Activated CD4-positive, alpha-beta memory T cell treated with anti-CD3 and anti-CD28 coated beads for 36 hours (primary cell): ENCODE results near the gene ENOX1. TPM values are rescaled to one million over a fixed set of nuclear protein-coding genes. Genes with fewer than 3 reads are reported as not detected.

Source experiments
- CTCF ChIA-PET: fragments of 350-600 bp; sonication (Branson Sonifier 250); formaldehyde crosslinking; loops from one replicate; lab custom pipeline; 2021; ENCODE audit warnings: antibody characterized with exemption, inconsistent platforms; lab: Charles Lee
- POLR2A ChIA-PET: fragments of 350-600 bp; sonication (Branson Sonifier 250); formaldehyde crosslinking; loops from one replicate; lab custom pipeline; 2021; ENCODE audit warnings: antibody characterized with exemption; lab: Charles Lee
- DNase-seq: peaks from one replicate; pipeline ENCODE4 v3.0.0-alpha.2; 2020
- H3K27ac Mint-ChIP-seq: one replicate; pipeline ENCODE4 v1.8.0; 2021; ENCODE audit warnings: mixed read lengths
- H3K27me3 Mint-ChIP-seq: one replicate; pipeline ENCODE4 v1.8.0; 2021; ENCODE audit warnings: mixed read lengths
- H3K36me3 Mint-ChIP-seq: one replicate; pipeline ENCODE4 v1.8.0; 2021; ENCODE audit warnings: mixed read lengths
- H3K4me1 Mint-ChIP-seq: one replicate; pipeline ENCODE4 v1.8.0; 2021; ENCODE audit warnings: low read depth, mixed read lengths
- H3K4me3 Mint-ChIP-seq: one replicate; pipeline ENCODE4 v1.8.0; 2021; ENCODE audit warnings: mild to moderate bottlenecking, mixed read lengths
- H3K9me3 Mint-ChIP-seq: one replicate; pipeline ENCODE4 v1.8.0; 2021; ENCODE audit warnings: mixed read lengths
- intact Hi-C: fragments of 100-400 bp; cut with micrococcal nuclease; formaldehyde crosslinking; loops from one replicate; pipeline ENCODE4 v1.15.1; 2023
- total RNA-seq, 2 experiments: library from RNA; stranded (reverse); gene quantifications; one replicate each; pipeline ENCODE4 v1.2.3, GENCODE V29; 2021

Gene ENOX1
- total RNA-seq, 2 experiments from 2014 or later: 0.44 to 0.45 TPM

DNA sequence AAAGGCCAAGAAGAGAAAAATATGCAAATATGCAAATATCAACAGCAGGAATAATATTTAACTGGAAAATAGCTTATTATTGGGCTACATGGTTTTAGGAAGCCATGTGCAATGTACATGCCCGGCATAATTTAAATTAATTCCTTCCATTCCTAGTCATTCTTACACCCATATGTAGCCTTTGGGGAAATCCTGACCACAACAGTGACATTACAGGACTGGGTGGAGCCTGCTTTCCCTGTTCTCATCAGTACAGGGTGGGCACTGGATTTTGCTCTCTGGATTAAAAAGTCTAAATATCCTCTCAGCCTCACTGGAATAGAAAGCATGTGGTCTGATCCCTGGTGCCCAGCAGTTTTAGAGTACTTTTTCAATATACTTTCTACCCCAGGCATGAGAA, 565.2 kb downstream of the ENOX1 start:
- Mint-ChIP-seq H3K4me3 (no peak overlapping the region), H3K27ac (no peak overlapping the region), H3K36me3 (no peaks in the 10 kb centered on the region), H3K9me3 (no peaks in the 10 kb centered on the region), H3K27me3 (peaks cover 2% of the 10 kb centered on the region), H3K4me1 (no peaks in the 10 kb centered on the region)
- ChIA-PET CTCF (no interaction called here), POLR2A (no interaction called here)
- intact Hi-C loops: no loop called here
- no peak for DNase-seq

- Mint-ChIP-seq H3K36me3 (no peaks in the 10 kb centered on the region), H3K4me1 (no peaks in the 10 kb centered on the region), H3K27ac (no peak overlapping the region), H3K27me3 (no peaks in the 10 kb centered on the region), H3K4me3 (no peak overlapping the region), H3K9me3 (no peaks in the 10 kb centered on the region)
- ChIA-PET CTCF (no interaction called here), POLR2A (no interaction called here)
- intact Hi-C loops: no loop called here
- DNase-seq: no peak
Observed at GRCh38 chr13:43220873-43221595, 565.7 kb downstream of the ENOX1 start.

DNA sequence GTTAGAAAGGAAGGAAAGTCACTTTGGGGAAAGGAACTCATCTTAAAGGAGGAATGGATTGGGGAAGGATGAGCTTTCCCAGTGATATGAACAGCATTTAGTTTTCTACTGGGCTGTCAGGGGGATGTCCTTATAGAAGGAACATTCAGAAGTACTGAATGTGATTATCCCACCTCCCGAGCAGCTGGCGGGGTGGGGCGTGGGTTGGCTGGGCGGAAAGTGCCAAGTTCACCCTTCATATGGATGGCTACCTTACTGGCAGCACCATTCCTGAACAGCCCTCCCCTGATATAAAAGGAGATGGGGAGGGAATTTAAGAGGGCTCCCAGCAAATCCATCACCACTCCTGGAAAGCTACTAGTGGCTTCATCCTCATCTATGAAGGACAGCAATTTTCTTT, 572.6 kb downstream of the ENOX1 start:
- CTCF ChIA-PET: no interaction called here

DNA sequence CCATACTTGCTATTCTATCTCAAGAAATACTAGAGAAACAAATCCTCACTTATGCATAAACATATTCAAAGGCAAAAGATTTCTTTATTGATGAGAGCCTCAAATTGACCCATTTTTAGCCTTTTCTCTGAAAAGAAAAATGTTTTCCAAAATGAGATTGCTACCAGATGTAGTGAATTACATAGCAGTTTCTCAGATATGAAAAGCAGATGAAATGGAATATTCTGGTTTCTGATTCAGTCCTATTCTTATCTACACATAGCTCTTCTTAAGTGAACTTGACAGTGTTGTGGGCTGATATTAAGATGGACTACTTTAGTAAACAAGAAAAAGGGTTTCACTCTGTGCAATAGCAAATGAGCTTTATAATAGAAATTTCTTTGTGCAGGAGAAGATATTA, 579.9 kb downstream of the ENOX1 start:
- DNase-seq: no peak
- POLR2A ChIA-PET: no interaction called here
- Mint-ChIP-seq H3K27me3 (no peaks in the 10 kb centered on the region), H3K4me1 (no peaks in the 10 kb centered on the region), H3K27ac (no peak overlapping the region), H3K36me3 (no peaks in the 10 kb centered on the region), H3K9me3 (peaks cover 11% of the 10 kb centered on the region), H3K4me3 (no peak overlapping the region)
- intact Hi-C loops: no loop called here
- CTCF ChIA-PET: no interaction called here

More for the DNA sequence above, 572.6 kb downstream of the ENOX1 start:
- no peaks in the 10 kb centered on the region for H3K4me1 Mint-ChIP-seq
- POLR2A ChIA-PET: no interaction called here
- H3K36me3 Mint-ChIP-seq: no peaks in the 10 kb centered on the region
- peaks cover 3% of the 10 kb centered on the region for H3K27me3 Mint-ChIP-seq
- H3K27ac Mint-ChIP-seq: no peak overlapping the region
- no peak for DNase-seq
- H3K4me3 Mint-ChIP-seq: no peak overlapping the region
- intact Hi-C loops: no loop called here
- H3K9me3 Mint-ChIP-seq: no peaks in the 10 kb centered on the region

GRCh38 chr13:43205416-43205815, 581.4 kb downstream of the ENOX1 start:
- Mint-ChIP-seq H3K27ac (no peak overlapping the region), H3K27me3 (no peaks in the 10 kb centered on the region), H3K4me3 (no peak overlapping the region), H3K9me3 (peaks cover 11% of the 10 kb centered on the region), H3K36me3 (no peaks in the 10 kb centered on the region), H3K4me1 (no peaks in the 10 kb centered on the region)
- CTCF ChIA-PET: no interaction called here
- no peak for DNase-seq
- intact Hi-C loops: no loop called here
- POLR2A ChIA-PET: no interaction called here

DNA sequence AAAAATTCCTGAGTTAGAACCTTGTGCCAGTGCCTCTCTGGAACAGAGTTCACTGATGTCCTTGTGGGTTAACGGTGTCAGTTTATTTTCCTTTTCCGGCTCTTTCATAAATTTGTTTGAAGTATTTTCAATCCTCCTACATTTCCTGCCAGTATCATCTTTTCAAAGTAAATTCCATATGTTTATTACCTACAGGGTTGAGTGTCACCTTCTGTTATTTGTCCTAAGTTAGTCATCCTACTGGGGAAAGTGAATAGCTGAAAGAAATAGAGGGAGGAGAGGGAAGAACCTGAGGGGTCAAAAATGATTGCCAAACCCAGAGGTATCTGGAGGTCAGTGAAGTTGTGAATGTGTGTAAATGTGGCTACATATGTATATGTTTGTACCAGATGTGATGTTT, 582.2 kb downstream of the ENOX1 start:
- Mint-ChIP-seq H3K4me1 (no peaks in the 10 kb centered on the region), H3K9me3 (peaks cover 11% of the 10 kb centered on the region), H3K36me3 (no peaks in the 10 kb centered on the region), H3K27me3 (no peaks in the 10 kb centered on the region), H3K27ac (no peak overlapping the region), H3K4me3 (no peak overlapping the region)
- DNase-seq: no peak
- intact Hi-C loops: no loop called here
- CTCF ChIA-PET: no interaction called here
- POLR2A ChIA-PET: no interaction called here

- Mint-ChIP-seq H3K27me3 (peaks cover 3% of the 10 kb centered on the region), H3K4me3 (no peak overlapping the region), H3K9me3 (peaks cover 11% of the 10 kb centered on the region), H3K4me1 (no peaks in the 10 kb centered on the region), H3K27ac (no peak overlapping the region), H3K36me3 (no peaks in the 10 kb centered on the region)
- ChIA-PET POLR2A (no interaction called here), CTCF (no interaction called here)
- intact Hi-C loops: no loop called here
- no peak for DNase-seq
Observed at GRCh38 chr13:43203781-43204180, 583.0 kb downstream of the ENOX1 start.

DNA sequence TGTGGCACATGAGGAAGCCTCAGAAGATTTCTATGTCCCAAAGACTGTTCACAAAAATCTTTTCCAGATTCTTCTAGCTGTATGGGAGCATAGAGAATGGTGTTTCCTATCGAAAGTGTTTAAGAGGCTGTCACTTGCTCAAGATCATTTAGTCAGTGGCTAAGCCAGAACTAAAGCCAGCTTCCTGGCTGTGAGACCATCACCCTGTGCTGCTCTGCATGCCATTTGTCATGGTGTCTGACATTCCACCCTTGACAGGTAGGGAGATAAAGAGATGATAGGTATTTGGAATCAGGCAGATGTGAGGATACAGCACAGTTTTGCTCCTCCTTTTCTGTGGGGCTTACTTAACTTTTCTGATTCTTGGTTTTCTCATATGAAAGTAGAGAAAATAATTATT, 586.0 kb downstream of the ENOX1 start:
- Mint-ChIP-seq H3K4me1 (no peaks in the 10 kb centered on the region), H3K4me3 (no peak overlapping the region), H3K36me3 (no peaks in the 10 kb centered on the region), H3K27ac (no peak overlapping the region), H3K27me3 (peaks cover 7% of the 10 kb centered on the region), H3K9me3 (peaks cover 11% of the 10 kb centered on the region)
- DNase-seq: no peak
- CTCF ChIA-PET: no interaction called here
- POLR2A ChIA-PET: no interaction called here
- intact Hi-C loops: no loop called here

- Mint-ChIP-seq H3K27me3 (peaks cover 7% of the 10 kb centered on the region), H3K9me3 (peaks cover 11% of the 10 kb centered on the region), H3K4me1 (no peaks in the 10 kb centered on the region), H3K27ac (no peak overlapping the region), H3K36me3 (no peaks in the 10 kb centered on the region), H3K4me3 (no peak overlapping the region)
- CTCF ChIA-PET: no interaction called here
- POLR2A ChIA-PET: no interaction called here
- intact Hi-C loops: no loop called here
- DNase-seq: no peak
Observed at GRCh38 chr13:43200307-43200706, 586.5 kb downstream of the ENOX1 start.

DNA sequence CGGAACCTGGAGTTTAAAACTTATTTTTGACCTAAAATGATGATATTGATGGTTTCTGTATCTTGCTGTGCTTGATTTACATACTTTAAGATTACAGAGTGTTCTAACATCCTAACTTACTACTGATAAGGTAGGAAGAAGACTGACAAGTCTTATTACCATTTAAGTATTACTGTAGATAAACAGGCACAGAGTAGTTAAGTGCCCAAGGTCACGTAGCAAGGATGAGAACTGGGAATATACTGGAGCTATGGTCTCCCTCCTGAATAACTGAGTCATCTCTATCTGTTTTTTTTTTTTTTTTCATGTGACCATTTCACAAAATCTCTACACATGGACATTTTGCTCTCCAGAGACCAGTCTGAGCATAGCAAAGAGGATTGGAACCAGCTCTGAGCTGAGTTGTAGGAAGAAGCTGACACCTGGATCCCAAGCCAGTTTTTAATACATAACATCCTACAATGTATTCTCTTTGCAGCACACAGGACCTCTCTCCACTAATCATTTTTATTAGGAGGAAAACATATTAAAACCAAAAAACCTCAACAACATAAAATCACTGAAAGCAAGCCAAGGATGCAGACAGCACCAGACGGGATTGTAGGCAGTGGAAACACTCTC, 589.9 kb downstream of the ENOX1 start:
- no peak overlapping the region for H3K27ac Mint-ChIP-seq

GRCh38 chr13:43196086-43196621, 590.6 kb downstream of the ENOX1 start:
- intact Hi-C loops: no loop called here
- CTCF ChIA-PET: no interaction called here

More for the DNA sequence above, 589.9 kb downstream of the ENOX1 start:
- DNase-seq: no peak
- ChIA-PET POLR2A (no interaction called here), CTCF (no interaction called here)
- Mint-ChIP-seq H3K36me3 (no peaks in the 10 kb centered on the region), H3K4me3 (no peak overlapping the region), H3K4me1 (no peaks in the 10 kb centered on the region), H3K9me3 (no peaks in the 10 kb centered on the region), H3K27me3 (peaks cover 8% of the 10 kb centered on the region)
- intact Hi-C loops: no loop called here

DNA sequence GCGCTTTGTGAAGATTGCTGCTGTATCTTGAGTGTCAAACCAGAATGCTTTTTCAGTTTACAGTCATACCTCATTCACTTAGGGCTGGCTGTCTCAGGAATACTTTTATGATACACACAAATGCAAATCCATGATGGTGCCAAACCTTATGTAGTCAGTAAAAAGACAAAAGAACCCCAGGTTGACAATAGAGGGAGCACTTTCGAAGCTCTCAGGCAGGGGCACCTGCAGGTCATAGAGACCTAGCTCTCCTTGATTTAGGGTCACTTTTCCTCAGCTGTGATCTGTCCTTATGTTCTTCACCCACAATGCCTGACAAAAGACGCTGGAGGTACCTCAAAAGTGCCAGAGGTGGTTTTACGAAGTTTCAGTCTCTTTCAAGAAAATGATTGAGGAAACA, 591.2 kb downstream of the ENOX1 start:
- no peaks in the 10 kb centered on the region for H3K36me3 Mint-ChIP-seq
- no peaks in the 10 kb centered on the region for H3K9me3 Mint-ChIP-seq
- peaks cover 8% of the 10 kb centered on the region for H3K27me3 Mint-ChIP-seq
- ChIA-PET POLR2A (no interaction called here), CTCF (no interaction called here)
- intact Hi-C loops: no loop called here
- H3K27ac Mint-ChIP-seq: no peak overlapping the region
- H3K4me1 Mint-ChIP-seq: no peaks in the 10 kb centered on the region
- no peak for DNase-seq
- H3K4me3 Mint-ChIP-seq: no peak overlapping the region

More at GRCh38 chr13:43196086-43196621, 590.6 kb downstream of the ENOX1 start:
- DNase-seq: no peak
- no peaks in the 10 kb centered on the region for H3K4me1 Mint-ChIP-seq
- H3K9me3 Mint-ChIP-seq: no peaks in the 10 kb centered on the region
- H3K27me3 Mint-ChIP-seq: peaks cover 8% of the 10 kb centered on the region
- no peaks in the 10 kb centered on the region for H3K36me3 Mint-ChIP-seq
- POLR2A ChIA-PET: no interaction called here
- H3K27ac Mint-ChIP-seq: no peak overlapping the region
- H3K4me3 Mint-ChIP-seq: no peak overlapping the region

DNA sequence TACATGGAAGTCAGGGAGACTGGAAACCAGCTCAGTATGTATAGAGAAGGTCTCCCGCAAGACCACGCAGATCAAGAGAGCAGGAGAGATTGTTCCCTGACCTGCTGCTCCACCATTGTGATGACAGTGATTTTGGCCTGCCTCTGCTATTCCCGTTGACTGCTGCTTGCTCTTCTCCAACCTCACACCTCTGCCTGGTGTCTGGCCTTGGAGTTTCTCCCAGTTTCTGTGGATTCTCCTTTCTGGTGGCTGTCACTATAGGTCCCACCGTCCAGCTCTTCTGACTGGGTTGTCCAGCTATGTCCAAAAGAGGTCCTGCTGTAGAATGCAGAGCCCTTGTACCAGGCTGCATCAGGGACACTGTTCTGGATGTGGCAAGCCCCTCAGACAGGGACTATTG, 591.7 kb downstream of the ENOX1 start:
- Mint-ChIP-seq H3K9me3 (no peaks in the 10 kb centered on the region), H3K27me3 (peaks cover 8% of the 10 kb centered on the region), H3K36me3 (no peaks in the 10 kb centered on the region), H3K4me1 (no peaks in the 10 kb centered on the region), H3K27ac (no peak overlapping the region), H3K4me3 (no peak overlapping the region)
- ChIA-PET CTCF (no interaction called here), POLR2A (no interaction called here)
- intact Hi-C loops: no loop called here
- DNase-seq: no peak
